IMR-90 (cell line): Measurements from ENCODE around the gene LOXL4. TPM values are rescaled to one million over a fixed set of nuclear protein-coding genes. Genes with fewer than 3 reads are reported as not detected.

ENCODE experiments used
- ATAC-seq: fragments of 200-7000 bp; cut with Tn5 transposase; 2 replicates; pipeline ENCODE4 v1.9.1; 2020; ENCODE audit warnings: low read depth, mild to moderate bottlenecking, moderate library complexity
- BruUV-seq: library from RNA; stranded (reverse); fragments of 400-500 nt; replicated peaks from 2 replicates; lab custom pipeline; 2021; lab: Mats Ljungman, UMichigan
- CTCF ChIA-PET: fragments of 300-600 bp; formaldehyde crosslinking; extraction: SDS; loops from one replicate; lab custom pipeline; 2021; ENCODE audit warnings: antibody characterized with exemption; lab: Yijun Ruan, JAX
- POLR2A ChIA-PET: fragments of 300-600 bp; sonication (Branson Sonifier 250); formaldehyde crosslinking; loops from one replicate; lab custom pipeline; 2022; ENCODE audit warnings: antibody characterized with exemption; ENCODE audit not compliant: unreplicated experiment; lab: Charles Lee
- DNase-seq: peaks from one replicate; pipeline ENCODE4 v3.0.0; 2013
- H2AFZ ChIP-seq: replicated peaks from 2 replicates; pipeline ENCODE3; 2013; ENCODE audit warnings: low read length, mild to moderate bottlenecking; ENCODE audit not compliant: poor library complexity
- H2AK5ac ChIP-seq: 2 replicates; pipeline ENCODE4 v1.6.1; 2013; ENCODE audit warnings: low read depth, low read length, inconsistent platforms
- H2AK9ac ChIP-seq: replicated peaks from 2 replicates; pipeline ENCODE3; 2013; ENCODE audit warnings: mild to moderate bottlenecking, low read depth, low read length, moderate library complexity; ENCODE audit not compliant: poor library complexity
- H2BK120ac ChIP-seq: 2 replicates; pipeline ENCODE4 v1.6.1; 2013; ENCODE audit warnings: low read depth, low read length, inconsistent platforms
- H2BK15ac ChIP-seq: 3 replicates; pipeline ENCODE4 v1.6.1; 2013; ENCODE audit warnings: low read depth, low read length, inconsistent platforms
- H2BK20ac ChIP-seq: 2 replicates; pipeline ENCODE4 v1.6.1; 2013; ENCODE audit warnings: low read depth, mild to moderate bottlenecking, inconsistent platforms, low read length, moderate library complexity
- H2BK5ac ChIP-seq: 2 replicates; pipeline ENCODE4 v1.6.1; 2013; ENCODE audit warnings: mild to moderate bottlenecking, low read depth, low read length, inconsistent platforms; ENCODE audit not compliant: poor library complexity, severe bottlenecking
- H3K14ac ChIP-seq: replicated peaks from 2 replicates; pipeline ENCODE4 v1.6.1; 2013; ENCODE audit warnings: low read depth, low read length, inconsistent platforms
- H3K18ac ChIP-seq: 2 replicates; pipeline ENCODE4 v1.6.1; 2013; ENCODE audit warnings: low read depth, low read length, control low read depth
- H3K23ac ChIP-seq: 2 replicates; pipeline ENCODE4 v1.6.1; 2013; ENCODE audit warnings: low read depth, low read length, inconsistent platforms
- H3K27ac ChIP-seq: 2 replicates; pipeline ENCODE4 v1.5.1; 2013; ENCODE audit warnings: mild to moderate bottlenecking, control low read depth, low read length; ENCODE audit not compliant: insufficient read depth
- H3K27me3 ChIP-seq: 2 replicates; pipeline ENCODE4 v1.6.1; 2013; ENCODE audit warnings: low read length; ENCODE audit not compliant: control insufficient read depth, insufficient read depth
- H3K36me3 ChIP-seq: 2 replicates; pipeline ENCODE4 v1.6.1; 2013; ENCODE audit warnings: low read length, mixed read lengths; ENCODE audit not compliant: control insufficient read depth, insufficient read depth
- H3K4ac ChIP-seq: 2 replicates; pipeline ENCODE4 v1.6.1; 2013; ENCODE audit warnings: low read depth, low read length, inconsistent platforms
- H3K4me1 ChIP-seq: 2 replicates; pipeline ENCODE4 v1.6.1; 2013; ENCODE audit warnings: low read length, mixed read lengths; ENCODE audit not compliant: control insufficient read depth, insufficient read depth
- H3K4me2 ChIP-seq: 2 replicates; pipeline ENCODE4 v1.6.1; 2013; ENCODE audit warnings: low read depth, mild to moderate bottlenecking, control low read depth, low read length, moderate library complexity
- H3K4me3 ChIP-seq: 2 replicates; pipeline ENCODE4 v1.5.1; 2013; ENCODE audit warnings: low read depth, mild to moderate bottlenecking, control low read depth, low read length, moderate library complexity; ENCODE audit not compliant: insufficient read depth
- H3K56ac ChIP-seq: 2 replicates; pipeline ENCODE4 v1.6.1; 2013; ENCODE audit warnings: low read length, inconsistent platforms; ENCODE audit not compliant: insufficient read depth; ENCODE audit errors: extremely low read depth
- H3K79me1 ChIP-seq, 2 experiments: 2 replicates each; pipeline ENCODE4 v1.6.1; 2013; ENCODE audit warnings: low read length in 2 of 2, inconsistent platforms in 1 of 2, low read depth in 1 of 2
- H3K9ac ChIP-seq: 2 replicates; pipeline ENCODE4 v1.6.1; 2013; ENCODE audit warnings: low read depth, low read length, control low read depth
- H3K9me1 ChIP-seq: 2 replicates; pipeline ENCODE4 v1.6.1; 2013; ENCODE audit warnings: low read length, inconsistent platforms; ENCODE audit not compliant: insufficient read depth
- H3K9me3 ChIP-seq: 2 replicates; pipeline ENCODE4 v1.6.1; 2013; ENCODE audit warnings: low read length; ENCODE audit not compliant: control insufficient read depth, insufficient read depth
- H4K20me1 ChIP-seq: 2 replicates; pipeline ENCODE4 v1.6.1; 2013; ENCODE audit warnings: low read length, inconsistent platforms; ENCODE audit not compliant: insufficient read depth
- H4K5ac ChIP-seq: 2 replicates; pipeline ENCODE4 v1.6.1; 2013; ENCODE audit warnings: mild to moderate bottlenecking, low read depth, low read length, control low read depth
- H4K8ac ChIP-seq, 2 experiments: 2 replicates each; pipeline ENCODE4 v1.6.1; 2013; ENCODE audit warnings: low read depth in 2 of 2, low read length in 2 of 2, control low read depth in 1 of 2, inconsistent platforms in 1 of 2
- H4K91ac ChIP-seq: 2 replicates; pipeline ENCODE4 v1.6.1; 2013; ENCODE audit warnings: low read depth, low read length, inconsistent platforms; ENCODE audit not compliant: insufficient read depth
- MAZ ChIP-seq: IDR thresholded peaks from 2 replicates; pipeline ENCODE4 v1.6.1; 2012; ENCODE audit warnings: low read depth, mild to moderate bottlenecking, low read length, improper control_type of control experiment, moderate library complexity, borderline replicate concordance
- WGBS, 2 experiments: methylation state at CpG; one replicate each; pipeline versions ENCODE4 v1.1.5 to v1.1.7; 2013; ENCODE audit warnings: missing lambda C conversion rate in 2 of 2; ENCODE audit not compliant: insufficient read length in 1 of 2; ENCODE audit errors: extremely low coverage in 2 of 2; 5-methylcytosine and 5-hydroxymethylcytosine counted together
- dilution Hi-C: fragments of 300-500 bp; cut with HindIII; formaldehyde crosslinking; loops from one replicate; pipeline ENCODE4 v1.14.3; 2018; ENCODE audit warnings: low sequenced_read_pairs; ENCODE audit not compliant: unreplicated experiment
- in situ Hi-C: fragments of 300-500 bp; cut with MboI; formaldehyde crosslinking; loops from 3 replicates; pipeline ENCODE4 v1.14.3; 2019; ENCODE audit warnings: low sequenced_read_pairs, inconsistent platforms, mixed read lengths
- intact Hi-C: fragments of 100-400 bp; cut with micrococcal nuclease; formaldehyde crosslinking; loops from 2 replicates; pipeline ENCODE4 v1.10.0; 2022
- polyA plus RNA-seq, 3 experiments: library from polyadenylated mRNA; depleted of rRNA; stranded (reverse); fragments of >200 nt; gene quantifications; 2 replicates each; pipeline ENCODE4 v1.2.3, GENCODE V29; 2012; ENCODE audit warnings: low replicate concordance in 1 of 3
- total RNA-seq: library from RNA; depleted of rRNA; stranded (reverse); fragments of >200 nt; gene quantifications from 2 replicates; pipeline ENCODE4 v1.2.3, GENCODE V29; 2012

LOXL4 gene
- total and polyA plus RNA-seq, 2 of the 4 experiments (the other 2 are of a cell fraction), result 20.8 to 26.7 TPM

- Histone ChIP-seq H3K27me3 (no peaks in the 10 kb centered on the region), H2BK20ac (no peak overlapping the region), H3K9me3 (no peaks in the 10 kb centered on the region), H3K23ac (no peak overlapping the region), H2AK9ac (no peak overlapping the region), H4K91ac (no peak overlapping the region), H3K14ac (no peak overlapping the region), H3K9ac (no peak overlapping the region), H2AFZ (no peak overlapping the region), H3K27ac (no peak overlapping the region), H4K5ac (no peak overlapping the region), H2BK15ac (no peak overlapping the region), H2BK5ac (no peak overlapping the region), H3K79me1 (peaks cover 23 to 30% of the 10 kb centered on the region in 2 experiments), H3K36me3 (peaks cover 8% of the 10 kb centered on the region), H3K56ac (no peak overlapping the region), H3K4me3 (no peak overlapping the region), H4K20me1 (no peaks in the 10 kb centered on the region), H3K4ac (no peak overlapping the region), H2BK120ac (no peak overlapping the region), H2AK5ac (no peak overlapping the region), H4K8ac (no peak overlapping the region), H3K4me1 (no peaks in the 10 kb centered on the region), H3K9me1 (no peaks in the 10 kb centered on the region), H3K4me2 (no peak overlapping the region), H3K18ac (no peak overlapping the region)
- no peak for ATAC-seq
- DNase-seq, result no peak
- TF ChIP-seq MAZ, result no peak
- no CpG with 5 or more reads among the region's 1 CpG for WGBS, 2 experiments
- ChIA-PET CTCF (no interaction called here), POLR2A (no interaction called here)
- dilution Hi-C loops (no loop called here), in situ Hi-C loops (no loop called here), intact Hi-C loops (no loop called here)
- no TSS peak for BruUV-seq
Measured at GRCh38 chr10:98213740-98214139, 54.3 kb downstream of the LOXL4 start.
